Endothelial cell of hepatic sinusoid (primary cell): ENCODE measurements around the gene NEUROG2.

Experiments
- in situ Hi-C: cut with HindIII; loops from 2 replicates; pipeline ENCODE4 v1.10.0; 2017; ENCODE audit warnings: low sequenced_read_pairs

The NEUROG2 gene

DNA sequence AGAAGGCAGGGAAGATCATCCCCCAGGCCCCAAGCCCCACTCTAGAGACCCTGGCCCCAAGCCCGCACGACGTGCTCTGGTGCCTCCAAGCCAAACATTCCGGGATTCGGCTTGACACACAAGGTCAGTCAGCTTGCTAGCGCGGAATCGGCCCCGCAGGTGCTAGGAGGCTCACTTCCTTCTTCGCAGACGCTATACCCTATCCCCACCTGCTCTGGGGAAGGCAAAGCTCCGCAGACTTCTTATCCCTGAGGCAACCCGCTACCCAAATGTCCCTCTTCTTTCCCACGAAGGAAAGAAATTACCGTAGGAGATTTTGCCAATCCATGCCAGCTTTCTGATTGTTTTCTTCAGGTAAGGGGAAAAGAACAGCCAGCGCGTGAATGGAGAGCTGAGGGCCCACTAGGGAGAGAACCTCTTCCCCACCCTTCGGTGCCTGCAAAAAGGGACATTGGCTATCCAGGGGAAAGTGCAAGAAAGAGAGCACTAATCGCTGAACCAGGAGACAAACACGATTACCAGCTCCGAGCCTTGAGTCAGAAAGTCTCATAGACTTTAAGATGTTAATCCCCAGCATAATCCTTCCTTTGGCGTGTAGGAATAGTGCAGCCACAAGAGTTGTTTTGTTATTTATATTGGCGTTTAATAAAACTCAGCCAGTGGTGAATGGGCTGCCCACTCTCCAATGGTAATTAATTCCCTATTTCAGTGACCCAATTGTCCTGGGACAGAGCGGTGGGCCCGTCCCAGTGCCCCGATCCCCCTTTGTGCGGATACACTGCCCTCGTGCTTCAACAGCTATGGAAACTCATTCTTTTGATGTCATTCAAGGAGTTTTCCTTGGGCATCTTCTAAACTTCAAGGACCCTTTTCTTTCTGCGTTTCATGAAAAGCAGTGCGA is 5.4 kb upstream of the NEUROG2 start:
- in situ Hi-C loops, result no loop called here

DNA sequence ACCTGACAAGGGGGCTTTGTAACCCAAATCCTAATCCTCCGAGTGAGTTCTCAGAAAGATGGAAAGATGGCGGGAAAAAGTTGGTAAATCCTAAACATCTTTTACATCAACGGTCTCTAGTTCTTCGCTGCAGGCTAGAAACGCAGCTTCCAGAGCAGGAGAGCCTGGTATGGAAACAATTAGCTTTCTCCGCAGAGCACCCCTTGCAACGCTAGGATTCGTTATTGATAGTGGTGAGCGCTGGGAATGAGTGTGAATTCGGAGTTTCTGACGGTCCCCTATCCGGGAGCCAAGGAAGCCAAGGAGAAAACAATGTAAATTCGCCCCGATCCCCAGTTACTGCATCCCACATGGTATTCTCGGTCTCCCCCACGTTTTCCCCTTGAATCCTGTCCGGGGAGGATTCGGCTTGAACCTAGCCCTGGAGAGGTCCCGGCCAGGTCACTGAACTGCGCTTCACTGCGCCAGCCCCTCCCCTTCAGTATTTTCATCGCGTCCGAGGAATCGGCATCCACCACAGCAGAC is 4.7 kb upstream of the NEUROG2 start:
- in situ Hi-C loops, result no loop called here

DNA sequence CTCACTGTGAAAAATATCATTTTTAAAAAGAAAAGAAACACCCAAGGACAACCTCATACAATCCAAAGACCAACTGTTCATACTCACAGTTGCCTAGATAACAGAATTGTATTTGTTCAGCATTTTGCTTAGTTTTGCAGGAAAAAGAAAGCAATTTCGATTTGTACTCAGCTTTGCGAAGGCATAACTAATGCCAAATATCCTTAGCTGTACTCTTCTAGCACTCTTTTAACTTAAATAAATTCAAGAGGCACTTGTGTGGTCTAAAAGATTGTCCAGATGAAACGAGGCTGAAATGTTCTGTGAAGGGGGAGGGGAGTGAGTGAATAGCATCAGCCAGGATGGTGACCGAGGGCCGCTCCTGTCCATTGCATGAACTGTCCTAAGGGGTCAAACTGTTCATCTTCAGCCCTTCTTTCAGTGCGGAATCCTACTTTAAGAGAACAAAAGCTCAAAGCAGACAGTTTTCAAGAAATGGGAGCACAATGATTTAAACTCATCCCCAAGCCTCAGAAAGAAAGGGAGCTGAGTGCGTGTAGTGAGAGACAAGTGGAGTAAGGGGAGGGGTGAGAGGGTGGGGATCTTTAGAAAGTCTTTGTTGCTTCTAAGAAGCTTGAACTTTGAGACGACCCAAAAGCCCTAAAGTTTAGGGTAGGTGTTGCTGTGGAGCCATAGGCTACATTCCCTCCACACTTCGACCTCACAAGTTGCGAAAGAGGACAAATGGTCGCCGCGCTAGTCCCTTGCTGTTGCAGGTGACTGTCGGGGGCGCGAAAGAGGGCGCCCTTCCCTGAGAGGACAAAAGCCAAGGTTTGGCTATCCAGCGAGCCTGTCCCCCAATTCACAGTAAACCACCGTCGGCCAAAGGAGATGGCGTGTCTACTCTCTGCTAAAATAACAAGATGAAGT is 4.0 kb upstream of the NEUROG2 start:
- in situ Hi-C loops, result no loop called here

DNA sequence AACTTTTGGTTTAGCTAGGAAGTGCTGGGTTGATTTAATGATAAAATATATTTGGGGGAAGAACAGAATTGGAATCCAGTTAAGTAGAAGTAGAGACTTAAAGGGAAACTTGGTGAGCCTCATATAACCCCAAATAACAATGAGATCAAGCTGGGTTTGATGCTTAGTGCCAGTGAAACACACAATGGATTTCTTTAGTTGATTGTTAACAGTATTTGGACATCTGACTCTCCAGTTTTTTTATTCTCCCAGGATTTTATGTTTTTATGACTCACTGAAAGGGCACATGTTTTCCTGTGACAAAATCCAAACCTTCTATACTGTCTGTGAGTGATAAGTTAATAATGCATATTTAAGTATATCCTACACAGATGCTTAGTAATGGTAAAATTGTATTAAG is 2.7 kb upstream of the NEUROG2 start:
- in situ Hi-C loops, result no loop called here

DNA sequence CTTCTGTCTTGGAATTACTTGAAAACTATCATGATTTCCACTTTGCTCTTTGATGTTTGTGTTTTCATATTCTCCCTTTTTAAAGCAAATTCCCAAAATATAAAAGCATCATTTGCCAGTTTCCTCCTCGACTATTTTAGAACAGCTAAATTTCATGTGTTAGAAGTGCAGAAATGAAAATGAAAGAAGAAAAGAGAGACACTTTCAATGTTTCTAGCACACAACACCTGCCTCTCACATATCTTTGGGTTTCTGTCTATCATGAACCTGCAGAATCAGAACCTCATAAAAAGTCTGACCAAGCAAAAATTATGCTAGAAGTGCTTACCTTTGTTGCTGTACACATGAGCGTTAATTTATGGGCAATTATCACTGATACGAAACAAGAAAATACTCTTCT is 1.9 kb upstream of the NEUROG2 start:
- in situ Hi-C loops, result no loop called here

DNA sequence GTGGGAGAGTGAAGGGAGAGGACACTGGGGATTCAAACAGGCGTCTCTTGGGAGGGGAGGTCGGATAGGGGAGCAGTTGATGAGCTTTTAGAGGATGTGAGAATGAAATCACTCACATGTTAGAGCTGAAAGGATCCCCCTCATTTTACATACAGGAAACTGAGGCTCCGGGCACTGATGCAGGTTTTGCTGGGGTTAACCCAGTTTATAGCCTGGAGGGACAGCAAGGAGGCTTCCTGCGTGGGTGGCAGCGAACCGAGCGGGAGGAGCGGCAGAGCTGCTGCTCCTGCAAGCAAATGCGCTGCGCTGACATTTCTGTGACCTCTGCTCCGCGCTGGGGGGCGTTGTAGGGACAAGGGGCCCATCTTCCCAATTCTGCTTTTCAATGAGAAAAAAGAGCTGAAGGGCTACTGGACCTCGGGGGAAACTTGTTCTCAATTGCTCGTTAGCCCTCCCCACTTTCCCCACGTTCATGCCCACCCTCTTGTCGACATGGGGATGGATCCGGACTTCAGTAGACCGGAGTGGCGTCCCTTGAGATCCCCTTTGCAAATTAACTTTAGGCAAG is 1.2 kb upstream of the NEUROG2 start:
- in situ Hi-C loops, result no loop called here

DNA sequence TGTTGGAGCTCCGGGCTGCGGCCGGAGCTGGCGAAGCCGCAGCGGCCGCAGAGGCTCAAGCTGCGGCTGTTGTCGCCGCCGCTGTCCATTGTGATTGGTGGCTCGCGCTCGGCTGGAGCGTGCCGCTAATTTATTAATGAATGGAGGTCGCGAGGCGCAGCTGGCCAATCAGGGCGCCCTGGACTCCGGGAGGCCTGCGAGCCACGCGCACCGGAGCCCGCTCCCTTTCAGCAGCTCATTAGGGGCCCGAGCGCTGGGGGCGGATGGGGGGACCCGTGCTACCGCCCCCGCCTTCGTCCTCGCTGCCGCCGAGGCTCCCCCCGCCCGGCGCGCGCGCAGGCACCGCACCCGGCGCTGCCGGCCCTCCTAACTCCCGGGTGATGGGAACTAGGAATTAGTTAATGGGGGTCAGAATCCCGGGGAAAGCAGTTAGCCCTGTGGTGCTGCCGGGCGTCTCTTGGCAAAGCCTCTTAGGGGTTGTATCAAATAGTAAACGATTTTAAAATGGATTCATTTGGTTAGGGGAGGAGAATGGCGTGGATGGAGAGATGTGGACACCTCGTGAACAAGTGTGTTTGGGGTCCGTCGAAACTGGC is 589 bp upstream of the NEUROG2 start:
- in situ Hi-C loops, result no loop called here

DNA sequence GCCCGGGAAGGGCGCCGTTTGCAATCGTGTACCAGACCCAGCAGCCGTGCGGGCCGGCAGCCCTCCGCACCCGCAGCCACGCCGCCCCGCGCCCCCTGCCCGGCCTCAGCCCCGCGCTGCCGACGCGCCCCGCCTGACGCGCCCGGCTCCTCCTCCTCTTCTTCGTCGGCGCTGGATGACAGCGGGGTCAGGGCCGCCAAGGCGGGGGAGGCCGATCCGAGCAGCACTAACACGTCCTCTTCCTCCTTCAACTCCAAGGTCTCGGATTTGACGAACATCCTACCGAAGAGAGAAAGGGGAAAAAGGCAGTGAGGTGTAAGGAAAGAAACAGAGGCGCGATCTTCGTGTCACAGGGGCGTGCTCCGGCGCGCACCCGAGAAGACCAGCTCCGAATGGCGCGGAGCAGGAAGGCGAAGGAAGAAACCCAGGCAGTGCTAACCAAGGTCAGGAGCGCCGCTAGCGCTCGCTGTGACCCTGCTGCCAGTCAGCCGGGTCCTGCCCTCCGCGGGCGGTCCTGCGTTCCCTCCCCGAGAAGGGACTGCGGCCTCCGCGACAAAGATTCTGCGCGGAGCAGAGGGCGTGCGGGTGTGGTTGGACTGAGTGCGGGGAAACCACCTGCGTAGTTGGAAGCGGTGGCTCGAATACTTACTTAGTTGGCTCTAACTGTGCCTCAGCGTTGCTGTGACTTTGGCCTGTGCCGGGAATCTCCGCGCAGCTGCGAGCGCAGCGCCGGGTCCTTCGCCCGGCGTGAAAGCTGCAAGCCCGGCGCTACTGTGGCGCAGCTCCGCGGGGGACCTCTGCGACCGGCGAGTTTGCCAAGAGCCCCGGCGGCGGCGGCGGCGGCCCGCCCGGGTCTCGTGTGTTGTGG is 548 bp downstream of the NEUROG2 start:
- in situ Hi-C loops, result no loop called here

DNA sequence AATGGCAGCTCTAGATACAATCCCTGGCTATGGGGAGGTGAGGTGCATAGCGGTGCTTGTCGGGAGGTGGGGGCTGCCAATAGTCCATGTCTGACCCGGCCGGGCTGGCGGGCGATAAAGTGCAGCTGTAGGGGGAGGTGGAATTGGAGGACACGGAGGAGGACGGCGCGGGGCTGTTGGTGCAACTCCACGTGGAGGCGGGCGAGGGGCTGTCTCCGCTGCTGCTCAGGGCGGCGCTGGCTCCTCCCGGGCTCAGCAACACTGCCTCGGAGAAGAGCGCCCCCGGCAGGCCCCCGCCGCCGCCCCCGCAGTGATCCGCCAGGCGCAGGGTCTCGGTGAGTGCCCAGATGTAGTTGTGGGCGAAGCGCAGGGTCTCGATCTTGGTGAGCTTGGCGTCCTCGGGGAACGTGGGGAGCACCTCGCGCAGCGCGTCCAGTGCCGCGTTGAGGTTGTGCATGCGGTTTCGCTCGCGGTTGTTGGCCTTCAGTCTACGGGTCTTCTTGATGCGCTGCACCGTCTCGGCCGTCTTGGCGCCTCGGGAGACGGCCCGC is 1.3 kb downstream of the NEUROG2 start:
- in situ Hi-C loops, result no loop called here

DNA sequence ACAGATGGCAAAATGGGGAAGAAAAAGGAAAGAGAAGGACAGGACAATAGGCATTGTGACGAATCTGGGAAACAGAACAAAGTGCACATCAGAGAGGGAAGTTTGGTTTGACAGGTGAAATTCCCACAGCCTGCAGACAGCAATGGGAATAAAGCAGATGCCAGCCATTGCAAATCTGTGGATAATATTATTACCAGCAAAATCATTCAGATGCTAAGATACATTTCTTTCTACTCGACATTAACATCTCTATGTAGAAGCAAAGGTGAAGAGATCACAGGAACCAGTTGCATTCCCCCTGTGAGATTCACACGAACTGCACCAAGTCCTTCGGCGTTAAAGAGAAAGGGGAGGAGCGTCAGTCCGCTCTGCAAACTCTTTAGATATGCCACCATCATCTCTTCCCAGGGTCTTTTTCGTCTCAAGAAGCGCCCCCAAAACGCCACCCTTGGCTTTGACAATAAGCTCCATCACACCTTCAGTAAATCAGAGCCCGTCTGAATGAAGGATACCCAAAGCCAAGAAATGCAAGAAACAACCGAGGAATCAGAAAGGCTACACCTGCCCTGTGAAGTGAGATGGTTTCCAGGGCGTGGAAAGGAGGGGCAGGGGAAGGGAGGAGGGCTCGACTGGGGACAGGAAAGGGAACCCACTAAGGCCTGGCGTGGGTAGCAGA is 1.9 kb downstream of the NEUROG2 start:
- in situ Hi-C loops, result no loop called here

DNA sequence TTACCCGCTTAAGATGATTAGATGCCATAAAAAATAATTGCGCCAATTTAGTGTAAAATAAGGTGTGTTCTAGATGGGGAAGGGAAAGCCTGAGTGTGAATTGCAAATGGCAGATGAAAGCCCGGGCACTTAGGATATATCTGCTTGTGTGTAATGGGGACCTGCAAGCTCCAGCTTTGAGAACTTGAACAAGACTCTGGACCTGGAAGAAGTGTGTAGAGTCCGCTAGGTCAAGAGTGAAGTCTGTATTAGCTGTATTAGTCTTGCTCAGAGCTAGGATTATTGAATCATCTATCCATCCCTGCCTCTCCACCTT is 4.2 kb downstream of the NEUROG2 start:
- in situ Hi-C loops, result no loop called here

DNA sequence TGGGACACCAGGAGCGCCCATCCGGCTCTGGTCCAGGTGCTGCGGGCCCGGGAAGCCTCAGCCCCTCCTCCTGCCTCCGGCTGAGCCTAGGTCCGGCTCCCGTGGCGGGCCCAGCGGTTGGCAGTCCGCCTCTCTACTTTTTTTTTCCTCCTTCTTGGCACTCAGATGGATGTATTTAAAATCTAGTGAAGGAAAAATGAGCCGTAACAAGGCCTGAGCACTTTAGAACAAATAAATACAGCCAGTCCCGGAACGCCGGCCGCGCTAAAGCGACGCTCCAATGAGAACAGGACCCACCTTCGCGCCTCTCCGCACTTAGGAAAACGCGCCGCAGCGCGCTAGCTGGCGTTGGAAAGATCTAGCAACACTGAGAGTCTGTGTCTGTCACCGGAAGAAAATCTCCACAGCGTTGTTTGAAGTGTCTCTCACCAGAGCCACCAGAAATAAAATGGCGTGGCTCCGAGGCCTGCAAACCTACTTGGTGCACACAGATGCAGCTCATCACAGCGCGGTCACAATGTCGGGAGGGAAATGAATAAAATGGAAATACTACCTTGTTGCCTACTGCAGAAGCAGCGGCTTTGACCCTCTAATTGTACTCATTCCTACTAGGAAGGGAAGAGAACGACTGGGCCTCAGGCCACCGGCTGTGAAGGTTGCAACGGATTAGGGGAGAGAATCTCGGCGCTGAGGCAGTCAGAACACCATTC is 4.7 kb downstream of the NEUROG2 start:
- in situ Hi-C loops, result no loop called here

DNA sequence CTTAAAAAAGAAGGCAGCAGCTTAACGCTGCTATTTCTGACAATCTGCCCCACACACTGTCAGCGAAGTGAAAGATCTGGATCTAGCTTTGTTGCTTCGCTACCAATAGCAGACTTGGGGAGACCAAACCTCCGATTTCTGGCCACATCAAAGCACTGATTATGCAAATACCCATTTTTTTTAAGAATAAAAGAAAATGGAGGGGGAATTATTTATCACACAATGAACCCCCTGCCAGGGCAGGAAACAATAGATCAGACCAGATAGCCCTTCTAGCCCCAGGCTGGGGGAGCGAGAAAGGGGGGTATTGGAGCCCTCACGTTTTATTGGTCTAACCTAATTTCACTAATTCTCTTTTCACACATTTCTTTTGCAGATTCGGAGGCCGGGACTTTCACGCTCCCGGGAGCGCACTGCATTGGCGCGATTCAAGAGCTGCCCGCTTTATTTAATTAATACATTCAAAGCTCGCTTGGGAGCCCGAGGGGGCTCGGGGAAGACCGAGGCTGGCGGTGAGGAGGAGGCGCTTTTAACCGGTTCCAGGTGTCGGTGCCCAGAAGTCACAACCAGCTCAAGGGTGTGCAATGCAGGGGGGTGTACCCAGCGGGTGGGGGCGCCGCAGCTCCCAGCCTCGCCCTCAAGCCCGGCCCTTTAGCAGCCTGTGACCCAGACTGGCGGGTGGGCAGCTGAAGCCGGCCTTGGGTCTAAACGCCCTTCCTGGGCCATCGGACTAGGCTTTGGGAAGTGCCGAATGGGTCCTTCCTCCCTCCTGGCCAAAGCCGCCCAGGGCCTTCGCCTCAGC is 5.5 kb downstream of the NEUROG2 start:
- in situ Hi-C loops, result no loop called here

DNA sequence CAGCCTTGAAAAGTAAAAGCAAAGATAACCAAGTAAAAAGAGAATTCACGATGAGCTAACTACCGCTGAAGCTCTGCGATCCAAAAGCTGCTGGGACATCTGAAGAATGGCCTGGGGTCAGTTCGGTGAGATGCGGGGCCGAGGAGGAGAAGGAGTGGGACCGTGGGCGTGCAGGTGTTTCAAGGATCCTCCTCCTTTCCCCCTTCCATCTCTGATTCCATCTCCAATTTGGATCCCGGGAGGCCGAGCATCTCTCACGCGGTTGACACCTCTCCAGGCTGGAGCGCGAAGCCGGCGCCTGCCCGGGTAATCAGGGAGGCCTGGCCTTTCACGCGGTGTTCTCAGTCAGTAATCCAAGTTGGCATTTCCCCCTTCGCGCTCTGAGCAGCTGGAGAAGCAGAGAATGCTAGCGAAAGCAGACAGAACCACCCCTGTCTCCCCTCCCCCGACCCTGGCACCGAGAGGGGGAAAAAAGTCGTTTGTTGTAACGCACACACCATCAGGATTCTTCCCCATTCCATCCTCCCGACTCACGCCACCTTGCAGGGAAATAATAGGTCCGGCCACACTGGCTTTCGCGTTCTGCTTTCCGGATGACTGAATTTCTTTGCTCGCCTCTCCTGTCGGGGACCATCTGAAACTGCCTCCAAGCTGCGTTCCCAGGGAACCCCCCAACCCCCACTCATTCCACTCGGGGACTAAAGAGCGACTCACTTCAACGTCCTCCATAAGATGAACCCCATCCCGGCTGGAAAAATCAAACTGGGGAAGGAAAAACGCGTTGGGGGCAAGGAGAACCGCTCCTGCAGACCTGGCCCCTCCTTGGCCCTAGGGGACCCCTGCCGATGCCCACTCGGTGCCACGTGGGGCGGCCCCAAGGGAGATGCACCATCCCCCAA is 6.5 kb downstream of the NEUROG2 start:
- in situ Hi-C loops, result no loop called here

DNA sequence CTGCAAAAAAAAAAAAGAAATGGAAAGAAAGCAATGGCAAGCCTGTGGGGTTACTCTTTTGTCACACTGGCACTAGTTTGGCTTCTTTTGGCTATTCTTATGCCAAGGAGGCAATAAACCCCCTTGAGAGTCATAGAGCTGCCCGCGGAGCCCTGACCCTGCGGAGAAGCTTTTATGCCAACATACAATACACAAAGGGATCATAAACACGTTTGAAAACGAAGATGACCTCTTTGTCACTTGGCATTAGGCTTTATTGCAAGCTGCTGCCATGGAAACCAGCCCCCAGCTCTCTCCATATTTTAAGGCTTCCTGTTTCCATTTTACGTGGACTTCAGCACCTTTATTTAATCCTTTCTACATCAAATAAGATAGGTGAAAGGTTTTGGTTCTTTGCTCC is 7.6 kb downstream of the NEUROG2 start:
- in situ Hi-C loops, result no loop called here

DNA sequence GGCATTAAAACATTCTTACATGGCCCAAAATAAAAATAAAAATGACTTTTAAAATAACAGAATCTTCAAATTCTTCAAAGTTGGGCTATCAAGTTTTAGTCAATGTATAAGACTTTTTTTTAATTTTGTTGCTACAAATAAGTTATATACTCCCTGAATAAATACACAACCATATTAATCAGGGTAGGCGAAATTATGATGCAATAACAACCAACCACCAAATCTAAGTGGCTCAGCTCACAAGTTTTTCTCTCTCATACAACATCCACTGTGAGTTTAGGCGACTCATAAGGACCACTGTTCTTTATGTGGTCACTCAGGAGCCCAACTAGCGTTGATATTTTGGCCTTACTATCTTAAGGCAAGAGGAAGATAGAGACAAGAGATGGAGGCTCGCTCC is 11.2 kb downstream of the NEUROG2 start:
- in situ Hi-C loops, result no loop called here

DNA sequence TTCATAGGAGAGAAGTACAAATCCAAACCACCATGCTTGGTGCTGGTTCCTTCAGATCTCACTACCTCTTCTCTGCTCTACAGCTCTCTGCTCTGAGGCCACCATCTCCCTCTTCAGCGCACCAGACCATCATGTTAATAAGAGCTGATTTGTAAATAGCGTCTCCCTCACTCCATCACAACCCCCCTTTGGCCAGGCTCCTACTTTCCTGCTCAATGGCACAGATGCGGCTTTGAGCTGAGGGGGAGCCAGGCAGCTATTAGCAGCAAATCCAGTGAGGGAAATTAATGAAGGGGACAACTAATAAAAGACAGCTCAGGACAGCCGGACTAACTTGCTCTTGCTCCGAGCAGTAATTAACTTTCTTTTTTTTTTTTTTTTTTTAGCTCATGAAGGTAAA is 13.1 kb downstream of the NEUROG2 start:
- in situ Hi-C loops, result no loop called here
